AG10803 (cell line): ENCODE results near the gene IFT27.

Experiments
- DNase-seq: peaks from one replicate; pipeline ENCODE4 v3.0.0; 2010; ENCODE audit warnings: low read depth
- H3K4me3 ChIP-seq: 2 replicates; pipeline ENCODE4 v1.5.1; 2011; ENCODE audit warnings: mild to moderate bottlenecking, low read length, control low read depth
- TF ChIP-seq, protein P1 (sequence below): conservative IDR thresholded peaks from 2 replicates; pipeline ENCODE4 v1.5.1; 2011; ENCODE audit warnings: mild to moderate bottlenecking, low read length, control low read depth, inconsistent platforms

IFT27 gene

DNA sequence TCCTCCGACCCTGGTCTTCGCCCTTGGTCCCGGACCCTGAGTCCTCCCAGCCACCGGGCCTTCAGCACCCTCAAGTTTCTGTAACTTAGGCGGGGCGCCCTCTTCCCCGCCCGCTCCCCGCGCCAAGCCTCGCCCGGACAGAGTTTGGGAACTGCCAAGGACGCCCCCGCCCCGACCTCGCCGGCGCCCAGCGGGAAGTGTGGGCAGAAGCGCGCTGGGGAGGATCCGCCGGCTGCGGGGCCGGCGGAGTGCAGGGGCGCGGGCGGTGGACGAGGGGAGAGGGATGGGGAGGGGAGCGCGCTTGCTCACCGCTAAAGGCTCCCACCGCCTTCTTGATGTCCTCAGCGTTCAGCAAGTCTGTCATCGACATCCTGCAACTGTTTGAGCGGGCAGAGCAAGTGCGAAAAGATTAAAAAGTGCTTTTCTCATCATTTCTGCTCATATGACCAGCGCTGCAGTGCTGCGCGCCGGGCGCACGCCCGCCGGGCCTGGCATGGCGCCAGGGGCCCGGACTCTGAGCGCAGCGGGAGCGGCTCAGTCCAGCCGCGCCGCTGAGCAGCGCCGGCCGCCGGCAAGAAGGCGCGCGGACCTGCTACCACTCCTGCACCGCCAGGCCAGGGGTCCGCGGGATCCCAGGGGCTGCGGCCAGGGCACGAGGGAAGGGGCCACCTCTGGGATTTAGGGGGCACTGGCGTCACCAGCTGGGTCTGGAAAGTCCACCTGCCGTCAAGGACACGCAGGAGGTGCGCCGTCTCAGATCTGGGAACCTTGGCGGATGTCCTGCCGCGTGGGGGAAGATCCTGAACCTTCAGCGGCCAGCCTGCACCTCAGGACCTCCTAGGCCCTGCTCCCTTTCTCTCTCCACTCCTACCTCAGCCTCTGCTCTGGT lies 41.0 kb upstream of the IFT27 start, which contains the start of gene PVALB:
TSS of gene PVALB (minus strand) at position 400 of the 889 bp plus-strand sequence. CDS start at position 370, 30 bp downstream.
- H3K4me3 ChIP-seq, result no peak within 1 kb of the TSS
- TF ChIP-seq, protein P1, sequence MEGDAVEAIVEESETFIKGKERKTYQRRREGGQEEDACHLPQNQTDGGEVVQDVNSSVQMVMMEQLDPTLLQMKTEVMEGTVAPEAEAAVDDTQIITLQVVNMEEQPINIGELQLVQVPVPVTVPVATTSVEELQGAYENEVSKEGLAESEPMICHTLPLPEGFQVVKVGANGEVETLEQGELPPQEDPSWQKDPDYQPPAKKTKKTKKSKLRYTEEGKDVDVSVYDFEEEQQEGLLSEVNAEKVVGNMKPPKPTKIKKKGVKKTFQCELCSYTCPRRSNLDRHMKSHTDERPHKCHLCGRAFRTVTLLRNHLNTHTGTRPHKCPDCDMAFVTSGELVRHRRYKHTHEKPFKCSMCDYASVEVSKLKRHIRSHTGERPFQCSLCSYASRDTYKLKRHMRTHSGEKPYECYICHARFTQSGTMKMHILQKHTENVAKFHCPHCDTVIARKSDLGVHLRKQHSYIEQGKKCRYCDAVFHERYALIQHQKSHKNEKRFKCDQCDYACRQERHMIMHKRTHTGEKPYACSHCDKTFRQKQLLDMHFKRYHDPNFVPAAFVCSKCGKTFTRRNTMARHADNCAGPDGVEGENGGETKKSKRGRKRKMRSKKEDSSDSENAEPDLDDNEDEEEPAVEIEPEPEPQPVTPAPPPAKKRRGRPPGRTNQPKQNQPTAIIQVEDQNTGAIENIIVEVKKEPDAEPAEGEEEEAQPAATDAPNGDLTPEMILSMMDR, result no peak
- no peak for DNase-seq

GRCh38 chr22:36816339-36816635 lies 40.4 kb upstream of the IFT27 start:
- no peak for DNase-seq
- no peak overlapping the region for H3K4me3 ChIP-seq
- TF ChIP-seq, protein P1, result no peak

- TF ChIP-seq, protein P1, result no peak
- DNase-seq, result no peak
- no peak overlapping the region for H3K4me3 ChIP-seq
These were observed 39.8 kb upstream of the IFT27 start for GRCh38 chr22:36815558-36816338.

DNA sequence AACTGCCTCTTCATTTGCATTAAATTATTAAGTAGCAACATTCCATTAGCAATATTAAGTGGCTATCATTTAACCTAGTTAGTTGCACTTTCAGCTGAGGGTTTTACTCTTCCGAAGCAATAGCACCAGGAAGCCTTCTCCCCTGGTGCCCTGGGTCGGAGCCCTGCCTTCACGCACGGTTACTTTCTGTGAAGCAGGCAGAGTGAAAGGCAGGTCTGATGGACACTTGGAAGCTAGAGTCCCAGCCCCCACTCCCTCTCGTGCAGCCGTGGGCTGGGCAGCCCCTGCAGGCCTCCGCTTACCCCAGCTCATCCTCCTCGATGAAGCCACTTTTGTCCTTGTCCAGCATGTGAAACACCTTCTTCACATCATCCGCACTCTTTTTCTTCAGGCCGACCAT lies 38.9 kb upstream of the IFT27 start:
- H3K4me3 ChIP-seq, result no peak overlapping the region
- TF ChIP-seq, protein P1, result no peak
- DNase-seq, result no peak

DNA sequence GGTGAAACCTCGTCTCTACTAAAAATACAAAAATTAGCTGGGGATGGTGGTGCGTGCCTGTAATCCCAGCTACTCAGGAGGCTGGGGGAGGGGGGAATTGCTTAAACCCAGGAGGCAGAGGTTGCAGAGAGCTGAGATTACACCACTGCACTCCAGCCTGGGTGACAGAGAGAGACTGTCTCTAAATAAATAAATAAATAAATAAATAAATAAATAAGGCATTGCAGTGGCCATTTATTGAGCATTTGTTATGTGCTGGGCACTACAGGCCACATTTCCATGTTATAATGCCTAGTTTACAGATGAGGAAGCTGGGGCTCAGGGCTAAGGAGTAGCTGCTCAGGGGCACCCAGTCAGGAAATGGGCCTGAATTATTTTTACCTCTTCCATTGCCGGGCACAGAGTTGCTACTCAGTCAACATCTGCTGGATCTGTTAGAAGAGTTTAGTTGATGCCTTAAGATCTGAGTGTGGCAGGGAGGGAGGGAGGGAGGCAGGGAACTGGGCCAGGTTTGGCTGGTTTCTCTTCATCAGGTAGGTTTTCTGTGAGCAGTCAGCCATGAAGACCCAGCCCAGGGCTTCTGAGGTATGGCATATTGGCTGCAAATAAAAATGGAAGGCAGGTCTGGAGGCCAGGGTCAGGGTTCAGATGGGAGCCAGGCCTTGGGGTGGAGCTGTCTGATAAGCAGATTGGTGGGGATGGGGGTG lies 35.3 kb upstream of the IFT27 start:
- H3K4me3 ChIP-seq, result no peak overlapping the region
- TF ChIP-seq, protein P1, result no peak
- DNase-seq, result no peak

- DNase-seq, result no peak
- TF ChIP-seq, protein P1, result no peak
- no peak overlapping the region for H3K4me3 ChIP-seq
These were observed 33.4 kb upstream of the IFT27 start for GRCh38 chr22:36809351-36809750.
